ENCODE data around the gene COL27A1. TPM values are rescaled to one million over a fixed set of nuclear protein-coding genes. Genes with fewer than 3 reads are reported as not detected.

Gene COL27A1
- total and polyA plus RNA-seq, 9 of the 15 experiments (the other 6 are each of a cell fraction or from before 2014, with no cell fraction given) = 0.07 TPM; not detected in 8

DNA sequence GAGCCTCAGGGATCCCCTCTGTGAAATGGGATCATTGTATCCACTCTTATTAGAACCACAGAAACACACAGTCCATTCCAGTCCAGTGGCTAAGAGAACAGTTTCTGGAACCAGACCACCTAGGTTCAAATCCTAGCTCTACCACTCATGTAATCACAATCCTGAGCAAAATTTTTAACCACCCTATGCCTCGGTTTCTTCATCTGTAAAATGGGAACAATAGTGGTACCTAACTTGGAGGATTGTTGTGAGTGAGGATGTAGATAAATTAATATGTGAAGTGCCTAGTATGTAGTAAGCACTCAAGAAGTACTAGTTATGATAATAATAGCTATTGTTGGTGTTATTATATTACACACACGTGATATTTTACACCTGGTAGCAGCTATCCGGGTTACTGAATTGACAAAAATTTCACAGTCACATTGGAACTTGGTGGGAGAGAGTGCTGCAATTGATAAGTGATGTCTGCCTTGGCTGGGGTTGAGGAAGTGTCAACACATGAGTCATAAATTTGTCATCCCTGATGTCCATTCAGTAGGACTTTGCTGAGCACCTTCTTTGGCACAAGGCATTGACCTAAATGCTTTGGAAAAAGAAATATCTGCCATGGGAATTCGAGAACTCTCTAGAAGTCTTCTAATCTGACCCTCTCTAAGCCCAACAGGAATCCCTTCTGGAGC, 68.4 kb downstream of the COL27A1 start (continued):
- TF ChIP-seq, protein P1, sequence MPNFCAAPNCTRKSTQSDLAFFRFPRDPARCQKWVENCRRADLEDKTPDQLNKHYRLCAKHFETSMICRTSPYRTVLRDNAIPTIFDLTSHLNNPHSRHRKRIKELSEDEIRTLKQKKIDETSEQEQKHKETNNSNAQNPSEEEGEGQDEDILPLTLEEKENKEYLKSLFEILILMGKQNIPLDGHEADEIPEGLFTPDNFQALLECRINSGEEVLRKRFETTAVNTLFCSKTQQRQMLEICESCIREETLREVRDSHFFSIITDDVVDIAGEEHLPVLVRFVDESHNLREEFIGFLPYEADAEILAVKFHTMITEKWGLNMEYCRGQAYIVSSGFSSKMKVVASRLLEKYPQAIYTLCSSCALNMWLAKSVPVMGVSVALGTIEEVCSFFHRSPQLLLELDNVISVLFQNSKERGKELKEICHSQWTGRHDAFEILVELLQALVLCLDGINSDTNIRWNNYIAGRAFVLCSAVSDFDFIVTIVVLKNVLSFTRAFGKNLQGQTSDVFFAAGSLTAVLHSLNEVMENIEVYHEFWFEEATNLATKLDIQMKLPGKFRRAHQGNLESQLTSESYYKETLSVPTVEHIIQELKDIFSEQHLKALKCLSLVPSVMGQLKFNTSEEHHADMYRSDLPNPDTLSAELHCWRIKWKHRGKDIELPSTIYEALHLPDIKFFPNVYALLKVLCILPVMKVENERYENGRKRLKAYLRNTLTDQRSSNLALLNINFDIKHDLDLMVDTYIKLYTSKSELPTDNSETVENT (CRISPR knock-in tag; IDR thresholded peaks at IDR 0.05) = no peak
- TF ChIP-seq, protein P2, sequence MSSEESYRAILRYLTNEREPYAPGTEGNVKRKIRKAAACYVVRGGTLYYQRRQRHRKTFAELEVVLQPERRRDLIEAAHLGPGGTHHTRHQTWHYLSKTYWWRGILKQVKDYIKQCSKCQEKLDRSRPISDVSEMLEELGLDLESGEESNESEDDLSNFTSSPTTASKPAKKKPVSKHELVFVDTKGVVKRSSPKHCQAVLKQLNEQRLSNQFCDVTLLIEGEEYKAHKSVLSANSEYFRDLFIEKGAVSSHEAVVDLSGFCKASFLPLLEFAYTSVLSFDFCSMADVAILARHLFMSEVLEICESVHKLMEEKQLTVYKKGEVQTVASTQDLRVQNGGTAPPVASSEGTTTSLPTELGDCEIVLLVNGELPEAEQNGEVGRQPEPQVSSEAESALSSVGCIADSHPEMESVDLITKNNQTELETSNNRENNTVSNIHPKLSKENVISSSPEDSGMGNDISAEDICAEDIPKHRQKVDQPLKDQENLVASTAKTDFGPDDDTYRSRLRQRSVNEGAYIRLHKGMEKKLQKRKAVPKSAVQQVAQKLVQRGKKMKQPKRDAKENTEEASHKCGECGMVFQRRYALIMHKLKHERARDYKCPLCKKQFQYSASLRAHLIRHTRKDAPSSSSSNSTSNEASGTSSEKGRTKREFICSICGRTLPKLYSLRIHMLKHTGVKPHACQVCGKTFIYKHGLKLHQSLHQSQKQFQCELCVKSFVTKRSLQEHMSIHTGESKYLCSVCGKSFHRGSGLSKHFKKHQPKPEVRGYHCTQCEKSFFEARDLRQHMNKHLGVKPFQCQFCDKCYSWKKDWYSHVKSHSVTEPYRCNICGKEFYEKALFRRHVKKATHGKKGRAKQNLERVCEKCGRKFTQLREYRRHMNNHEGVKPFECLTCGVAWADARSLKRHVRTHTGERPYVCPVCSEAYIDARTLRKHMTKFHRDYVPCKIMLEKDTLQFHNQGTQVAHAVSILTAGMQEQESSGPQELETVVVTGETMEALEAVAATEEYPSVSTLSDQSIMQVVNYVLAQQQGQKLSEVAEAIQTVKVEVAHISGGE (CRISPR knock-in tag; IDR thresholded peaks at IDR 0.05) = no peak
- TF ChIP-seq, protein P3, sequence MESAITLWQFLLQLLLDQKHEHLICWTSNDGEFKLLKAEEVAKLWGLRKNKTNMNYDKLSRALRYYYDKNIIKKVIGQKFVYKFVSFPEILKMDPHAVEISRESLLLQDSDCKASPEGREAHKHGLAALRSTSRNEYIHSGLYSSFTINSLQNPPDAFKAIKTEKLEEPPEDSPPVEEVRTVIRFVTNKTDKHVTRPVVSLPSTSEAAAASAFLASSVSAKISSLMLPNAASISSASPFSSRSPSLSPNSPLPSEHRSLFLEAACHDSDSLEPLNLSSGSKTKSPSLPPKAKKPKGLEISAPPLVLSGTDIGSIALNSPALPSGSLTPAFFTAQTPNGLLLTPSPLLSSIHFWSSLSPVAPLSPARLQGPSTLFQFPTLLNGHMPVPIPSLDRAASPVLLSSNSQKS (CRISPR knock-in tag; IDR thresholded peaks at IDR 0.05) = no peak
- TF ChIP-seq KDM1A (IDR thresholded peaks at IDR 0.05) (peak; percentile 29 to 54; a peak in 1 of 4 replicates), FOSL1 (tag; conservative IDR thresholded peaks at IDR 0.05) (peak; percentile 92), YY1 (IDR thresholded peaks at IDR 0.05; ENCODE audit: borderline replicate concordance in 1 of 3, control insufficient read depth in 1 of 3, extremely low read depth in 1 of 3, insufficient read depth in 3 of 3, insufficient read length in 1 of 3, insufficient replicate concordance in 2 of 3, low read depth in 1 of 3, low read length in 2 of 3) (no peak), GABPB2 (CRISPR knock-in tag; conservative IDR thresholded peaks at IDR 0.05) (no peak), CHAMP1 (IDR thresholded peaks at IDR 0.05) (no peak), CBX3 (IDR thresholded peaks at IDR 0.05; ENCODE audit: borderline replicate concordance in 1 of 2, low read length in 2 of 2) (no peak), JUND (IDR thresholded peaks at IDR 0.05; ENCODE audit: borderline replicate concordance, low read depth, low read length) (peak; percentile 75), JUND (tag; IDR thresholded peaks at IDR 0.05; ENCODE audit: borderline replicate concordance, low read depth, low read length) (peak; percentile 71; the same call in 1 of the 3 replicates), CBFB (CRISPR knock-in tag; IDR thresholded peaks at IDR 0.05) (no peak), ARID1B (IDR thresholded peaks at IDR 0.05) (0 out of 2 replicates have a peak, but pooled peaks have one; percentile 17)
- TF ChIP-seq, protein P4, sequence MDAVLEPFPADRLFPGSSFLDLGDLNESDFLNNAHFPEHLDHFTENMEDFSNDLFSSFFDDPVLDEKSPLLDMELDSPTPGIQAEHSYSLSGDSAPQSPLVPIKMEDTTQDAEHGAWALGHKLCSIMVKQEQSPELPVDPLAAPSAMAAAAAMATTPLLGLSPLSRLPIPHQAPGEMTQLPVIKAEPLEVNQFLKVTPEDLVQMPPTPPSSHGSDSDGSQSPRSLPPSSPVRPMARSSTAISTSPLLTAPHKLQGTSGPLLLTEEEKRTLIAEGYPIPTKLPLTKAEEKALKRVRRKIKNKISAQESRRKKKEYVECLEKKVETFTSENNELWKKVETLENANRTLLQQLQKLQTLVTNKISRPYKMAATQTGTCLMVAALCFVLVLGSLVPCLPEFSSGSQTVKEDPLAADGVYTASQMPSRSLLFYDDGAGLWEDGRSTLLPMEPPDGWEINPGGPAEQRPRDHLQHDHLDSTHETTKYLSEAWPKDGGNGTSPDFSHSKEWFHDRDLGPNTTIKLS (IDR thresholded peaks at IDR 0.05; ENCODE audit: borderline replicate concordance, low read depth) = no peak

Data from K562 (cell line).